ENCODE measurements around the gene TPRG1.

Gene TPRG1

GRCh38 chr3:189282189-189282588, 110.4 kb downstream of the TPRG1 start:
- no peak overlapping the region for H3K27ac ChIP-seq (ENCODE audit: low read depth, low read length)
- H3K4me2 ChIP-seq (ENCODE audit: low read length) = no peak overlapping the region
- no peaks in the 10 kb centered on the region for H3K36me3 ChIP-seq (ENCODE audit: control insufficient read depth, low read length)
- no peak overlapping the region for H3K4me3 ChIP-seq (ENCODE audit: low read length)
- H4K20me1 ChIP-seq (ENCODE audit: control insufficient read depth, insufficient read depth, low read depth, low read length) = no peaks in the 10 kb centered on the region
- H3F3A ChIP-seq (ENCODE audit: control insufficient read depth, insufficient read depth) = no peaks in the 10 kb centered on the region
- TF ChIP-seq CTCF (IDR thresholded peaks at IDR 0.05; ENCODE audit: low read depth, low read length, poor library complexity, severe bottlenecking) (no peak), EZH2phosphoT487 (IDR thresholded peaks at IDR 0.05; ENCODE audit: borderline replicate concordance, low read length) (no peak)
- H3K4me1 ChIP-seq (ENCODE audit: control insufficient read depth, low read length) = peaks cover 8% of the 10 kb centered on the region; the same call in 1 of the 2 replicates
- no peaks in the 10 kb centered on the region for H3K79me2 ChIP-seq (ENCODE audit: control insufficient read depth, low read length)
- peaks cover 11% of the 10 kb centered on the region; the same call in 1 of the 2 replicates for H3K27me3 ChIP-seq (ENCODE audit: control insufficient read depth, low read length)
- H3K9me3 ChIP-seq (ENCODE audit: control insufficient read depth, insufficient read depth, low read length) = no peaks in the 10 kb centered on the region
- H3K9me2 ChIP-seq (replicated peaks; ENCODE audit: control insufficient read depth, low read length) = no peaks in the 10 kb centered on the region

- TF ChIP-seq EZH2phosphoT487 (IDR thresholded peaks at IDR 0.05; ENCODE audit: borderline replicate concordance, low read length) (no peak), CTCF (IDR thresholded peaks at IDR 0.05; ENCODE audit: low read depth, low read length, poor library complexity, severe bottlenecking) (no peak)
- Histone ChIP-seq H4K20me1 (ENCODE audit: control insufficient read depth, insufficient read depth, low read depth, low read length) (no peaks in the 10 kb centered on the region), H3K79me2 (ENCODE audit: control insufficient read depth, low read length) (no peaks in the 10 kb centered on the region), H3K27me3 (ENCODE audit: control insufficient read depth, low read length) (peaks cover 11% of the 10 kb centered on the region; the same call in 1 of the 2 replicates), H3K4me1 (ENCODE audit: control insufficient read depth, low read length) (peaks cover 8% of the 10 kb centered on the region; the same call in 1 of the 2 replicates), H3K9me3 (ENCODE audit: control insufficient read depth, insufficient read depth, low read length) (no peaks in the 10 kb centered on the region), H3K4me2 (ENCODE audit: low read length) (no peak overlapping the region), H3K27ac (ENCODE audit: low read depth, low read length) (no peak overlapping the region), H3K4me3 (ENCODE audit: low read length) (no peak overlapping the region), H3K9me2 (replicated peaks; ENCODE audit: control insufficient read depth, low read length) (no peaks in the 10 kb centered on the region), H3F3A (ENCODE audit: control insufficient read depth, insufficient read depth) (no peaks in the 10 kb centered on the region), H3K36me3 (ENCODE audit: control insufficient read depth, low read length) (no peaks in the 10 kb centered on the region)
Measured at GRCh38 chr3:189282741-189283140, 111.0 kb downstream of the TPRG1 start.

- no peak overlapping the region for H3K4me3 ChIP-seq (ENCODE audit: low read length)
- peaks cover 17% of the 10 kb centered on the region for H3K27me3 ChIP-seq (ENCODE audit: control insufficient read depth, low read length)
- H3K27ac ChIP-seq (ENCODE audit: low read depth, low read length) = no peak overlapping the region
- H3K9me3 ChIP-seq (ENCODE audit: control insufficient read depth, insufficient read depth, low read length) = no peaks in the 10 kb centered on the region
- H3K36me3 ChIP-seq (ENCODE audit: control insufficient read depth, low read length) = no peaks in the 10 kb centered on the region
- no peaks in the 10 kb centered on the region for H3F3A ChIP-seq (ENCODE audit: control insufficient read depth, insufficient read depth)
- no peaks in the 10 kb centered on the region for H3K79me2 ChIP-seq (ENCODE audit: control insufficient read depth, low read length)
- H3K9me2 ChIP-seq (replicated peaks; ENCODE audit: control insufficient read depth, low read length) = no peaks in the 10 kb centered on the region
- H3K4me2 ChIP-seq (ENCODE audit: low read length) = no peak overlapping the region
- H4K20me1 ChIP-seq (ENCODE audit: control insufficient read depth, insufficient read depth, low read depth, low read length) = no peaks in the 10 kb centered on the region
- H3K4me1 ChIP-seq (ENCODE audit: control insufficient read depth, low read length) = peaks cover 21% of the 10 kb centered on the region
- no peak for TF ChIP-seq CTCF (IDR thresholded peaks at IDR 0.05; ENCODE audit: low read depth, low read length, poor library complexity, severe bottlenecking)
- TF ChIP-seq EZH2phosphoT487 (IDR thresholded peaks at IDR 0.05; ENCODE audit: borderline replicate concordance, low read length) = no peak
Measured at GRCh38 chr3:189286188-189286587, 114.4 kb downstream of the TPRG1 start.

Data from DOHH2 (cell line).